Mammary epithelial cell (primary cell): Measurements from ENCODE around the gene ALDH3B2.

Source experiments
- CTCF ChIP-seq, 2 donors: IDR thresholded peaks in 1 of 2; conservative IDR thresholded peaks in 1 of 2; 2 replicates each; pipeline ENCODE4 v1.5.1; 2011 to 2012; ENCODE audit warnings: inconsistent platforms in 2 of 2, low read length in 2 of 2, mild to moderate bottlenecking in 2 of 2, control low read depth in 1 of 2, low read depth in 1 of 2; ENCODE audit not compliant: insufficient read depth in 1 of 2; ENCODE audit errors: extremely low read depth in 1 of 2
- EZH2 ChIP-seq: IDR thresholded peaks from 2 replicates; pipeline ENCODE4 v1.6.1; 2012; ENCODE audit warnings: low read length, inconsistent platforms, borderline replicate concordance

GRCh38 chr11:67657300-67657699 is 17.1 kb downstream of the ALDH3B2 start:
- TF ChIP-seq CTCF (conservative IDR thresholded peaks at IDR 0.05 in 1 of 2, IDR thresholded peaks at IDR 0.05 in 1 of 2; ENCODE audit: extremely low read depth in 1 of 2, insufficient read depth in 1 of 2, low read depth in 1 of 2, low read length in 2 of 2) (no peak), EZH2 (no peak)
